ENCODE data around the gene PDGFRB.
A peak's percentile ranks its signal among the peaks of the same experiment; 100 is the strongest.

PDGFRB gene

GRCh38 chr5:150163035-150163434 is 7.4 kb upstream of the PDGFRB start:
- DNase-seq = no peak

GRCh38 chr5:150162142-150162513 is 6.5 kb upstream of the PDGFRB start:
- no peak for DNase-seq

GRCh38 chr5:150161242-150162141 is 5.8 kb upstream of the PDGFRB start:
- peak; percentile 77 to 90 (median 86) for DNase-seq

- no peak for DNase-seq
Measured at GRCh38 chr5:150160448-150161081, 4.9 kb upstream of the PDGFRB start.

- peak; percentile 56 to 72 (median 66) for DNase-seq
Measured at GRCh38 chr5:150159741-150160179, 4.1 kb upstream of the PDGFRB start.

- no peak for DNase-seq
Measured at GRCh38 chr5:150159031-150159430, 3.4 kb upstream of the PDGFRB start.

GRCh38 chr5:150158170-150158949 is 2.7 kb upstream of the PDGFRB start:
- peak in 1 of 4 experiments; percentile 24 for DNase-seq

- no peak for DNase-seq
Measured at GRCh38 chr5:150157168-150157567, 1.5 kb upstream of the PDGFRB start.

- no peak for DNase-seq
Measured at GRCh38 chr5:150156540-150156939, 895 bp upstream of the PDGFRB start.

- peak in 2 of 4 experiments; percentile 27 to 33 for DNase-seq
Measured at GRCh38 chr5:150156027-150156368, 353 bp upstream of the PDGFRB start.

- DNase-seq = no peak
Measured at GRCh38 chr5:150154618-150155128, 972 bp downstream of the PDGFRB start.

GRCh38 chr5:150153957-150154617 is 1.6 kb downstream of the PDGFRB start:
- peak in 3 of 4 experiments; percentile 37 to 56 (median 37) for DNase-seq

GRCh38 chr5:150153483-150153882 is 2.2 kb downstream of the PDGFRB start:
- DNase-seq = no peak

GRCh38 chr5:150152636-150153462 is 2.8 kb downstream of the PDGFRB start:
- no peak for DNase-seq

GRCh38 chr5:150149618-150150017 is 6.0 kb downstream of the PDGFRB start:
- DNase-seq = no peak

- no peak for DNase-seq
Measured at GRCh38 chr5:150148117-150148927, 7.3 kb downstream of the PDGFRB start.

GRCh38 chr5:150147670-150148069 is 8.0 kb downstream of the PDGFRB start:
- no peak for DNase-seq

GRCh38 chr5:150146862-150147601 is 8.6 kb downstream of the PDGFRB start:
- DNase-seq = no peak

- DNase-seq = no peak
Measured at GRCh38 chr5:150146235-150146634, 9.4 kb downstream of the PDGFRB start.

- DNase-seq = peak in 3 of 4 experiments; percentile 43 to 60 (median 51)
Measured at GRCh38 chr5:150144879-150145278, 10.8 kb downstream of the PDGFRB start.
